Neural progenitor cell (in vitro differentiated cells): Measurements from ENCODE around the gene C16orf46. TPM values are rescaled to one million over a fixed set of nuclear protein-coding genes. Genes with fewer than 3 reads are reported as not detected.

ENCODE experiments used
- DNase-seq: peaks from one replicate; pipeline ENCODE4 v3.0.0-alpha.2; 2016; ENCODE audit warnings: low spot score
- H2AFZ ChIP-seq: fragments of 200-600 bp; sonication (generic); replicated peaks from 2 replicates; pipeline ENCODE4 v1.6.1; 2016; ENCODE audit warnings: antibody characterized with exemption
- H3F3A ChIP-seq: fragments of 200-600 bp; sonication (generic); 2 replicates; pipeline ENCODE4 v1.6.1; 2016; ENCODE audit warnings: antibody characterized with exemption, low read depth
- H3K27ac ChIP-seq: fragments of 200-600 bp; sonication (generic); 2 replicates; pipeline ENCODE4 v1.5.1; 2016; ENCODE audit warnings: mild to moderate bottlenecking
- H3K27me3 ChIP-seq: fragments of 200-600 bp; sonication (generic); 2 replicates; pipeline ENCODE4 v1.6.1; 2016; ENCODE audit warnings: mild to moderate bottlenecking, moderate library complexity
- H3K36me3 ChIP-seq: fragments of 200-600 bp; sonication (generic); 2 replicates; pipeline ENCODE4 v1.5.1; 2016
- H3K4me1 ChIP-seq: fragments of 200-600 bp; sonication (generic); 2 replicates; pipeline ENCODE4 v1.6.1; 2016; ENCODE audit warnings: mixed run types
- H3K4me2 ChIP-seq: fragments of 200-600 bp; sonication (generic); 2 replicates; pipeline ENCODE4 v1.6.1; 2016
- H3K4me3 ChIP-seq: fragments of 200-600 bp; sonication (generic); 2 replicates; pipeline ENCODE4 v1.5.1; 2016
- H3K79me2 ChIP-seq: fragments of 200-600 bp; sonication (generic); 2 replicates; pipeline ENCODE4 v1.6.1; 2016; ENCODE audit warnings: low read depth
- H3K9ac ChIP-seq: fragments of 200-600 bp; sonication (generic); 2 replicates; pipeline ENCODE4 v1.6.1; 2016
- H3K9me3 ChIP-seq: fragments of 200-600 bp; sonication (generic); 2 replicates; pipeline ENCODE4 v1.5.1; 2016; ENCODE audit warnings: low read depth
- H4K20me1 ChIP-seq: fragments of 200-600 bp; sonication (generic); 2 replicates; pipeline ENCODE4 v1.6.1; 2016; ENCODE audit warnings: low read depth
- H3K27ac Mint-ChIP-seq: 3 replicates; pipeline ENCODE4 v1.8.0; 2021; ENCODE audit warnings: mixed read lengths
- H3K27me3 Mint-ChIP-seq: 2 replicates; pipeline ENCODE4 v1.8.0; 2022; ENCODE audit warnings: low read depth, mild to moderate bottlenecking, inconsistent platforms, moderate library complexity, mixed read lengths; ENCODE audit not compliant: insufficient read depth
- H3K36me3 Mint-ChIP-seq: 3 replicates; pipeline ENCODE4 v1.8.0; 2021; ENCODE audit warnings: mixed read lengths
- H3K4me1 Mint-ChIP-seq: 3 replicates; pipeline ENCODE4 v1.8.0; 2021; ENCODE audit warnings: mixed read lengths
- H3K4me3 Mint-ChIP-seq: 3 replicates; pipeline ENCODE4 v1.8.0; 2021; ENCODE audit warnings: mild to moderate bottlenecking, moderate library complexity, mixed read lengths
- H3K9me3 Mint-ChIP-seq: 3 replicates; pipeline ENCODE4 v1.8.0; 2020; ENCODE audit warnings: mixed read lengths
- CTCF ChIP-seq: fragments of 200-600 bp; sonication (generic); IDR thresholded peaks from 2 replicates; pipeline ENCODE4 v1.5.1; 2017; ENCODE audit warnings: antibody characterized with exemption, mild to moderate bottlenecking
- EZH2 ChIP-seq: fragments of 200-600 bp; sonication (generic); IDR thresholded peaks from 2 replicates; pipeline ENCODE4 v1.6.1; 2017; ENCODE audit warnings: antibody characterized with exemption, mild to moderate bottlenecking, moderate library complexity
- EZH2phosphoT487 ChIP-seq: fragments of 200-600 bp; sonication (generic); IDR thresholded peaks from 2 replicates; pipeline ENCODE4 v1.6.1; 2017; ENCODE audit warnings: antibody characterized with exemption
- total RNA-seq: library from RNA; depleted of rRNA; stranded (reverse); fragments of >200 nt; gene quantifications from 2 replicates; pipeline ENCODE4 v1.2.3, GENCODE V29; 2015; ENCODE audit warnings: low replicate concordance

C16orf46 gene
- total RNA-seq, 1 donor from 2014 or later = 1.7 TPM

- Histone ChIP-seq H3K4me3 (no peak overlapping the region), H3K36me3 (no peaks in the 10 kb centered on the region), H4K20me1 (no peaks in the 10 kb centered on the region), H3F3A (no peaks in the 10 kb centered on the region), H2AFZ (no peak overlapping the region), H3K27me3 (no peaks in the 10 kb centered on the region), H3K4me2 (no peak overlapping the region), H3K79me2 (no peaks in the 10 kb centered on the region), H3K9me3 (no peaks in the 10 kb centered on the region), H3K27ac (no peak overlapping the region), H3K4me1 (no peaks in the 10 kb centered on the region), H3K9ac (no peak overlapping the region)
- Mint-ChIP-seq H3K4me1 (peaks cover 4% of the 10 kb centered on the region), H3K9me3 (no peaks in the 10 kb centered on the region), H3K27ac (no peak overlapping the region), H3K27me3 (peaks cover 2% of the 10 kb centered on the region), H3K4me3 (no peak overlapping the region), H3K36me3 (no peaks in the 10 kb centered on the region)
- no peak for TF ChIP-seq EZH2
- no peak for TF ChIP-seq EZH2phosphoT487
- TF ChIP-seq CTCF = no peak
- no peak for DNase-seq
These were observed 24.7 kb upstream of the C16orf46 start for GRCh38 chr16:81101702-81102101.

- no peak overlapping the region for H3K27ac ChIP-seq
- H3F3A ChIP-seq = peaks cover 4% of the 10 kb centered on the region
- H3K4me3 ChIP-seq = no peak overlapping the region
- Mint-ChIP-seq H3K4me3 (no peak overlapping the region), H3K27ac (no peak overlapping the region), H3K27me3 (no peaks in the 10 kb centered on the region), H3K9me3 (no peaks in the 10 kb centered on the region), H3K36me3 (no peaks in the 10 kb centered on the region), H3K4me1 (peaks cover 7% of the 10 kb centered on the region)
- no peaks in the 10 kb centered on the region for H3K9me3 ChIP-seq
- H3K4me1 ChIP-seq = no peaks in the 10 kb centered on the region
- H4K20me1 ChIP-seq = peaks cover under 1% of the 10 kb centered on the region
- H3K9ac ChIP-seq = no peak overlapping the region
- peaks cover 3% of the 10 kb centered on the region for H3K79me2 ChIP-seq
- DNase-seq = no peak
- H3K27me3 ChIP-seq = no peaks in the 10 kb centered on the region
- no peak for TF ChIP-seq CTCF
- TF ChIP-seq EZH2 = no peak
- TF ChIP-seq EZH2phosphoT487 = no peak
- H3K4me2 ChIP-seq = no peak overlapping the region
- H3K36me3 ChIP-seq = no peaks in the 10 kb centered on the region
- H2AFZ ChIP-seq = no peak overlapping the region
These were observed 22.9 kb upstream of the C16orf46 start for GRCh38 chr16:81099958-81100357.

- Mint-ChIP-seq H3K36me3 (no peaks in the 10 kb centered on the region), H3K27me3 (no peaks in the 10 kb centered on the region), H3K9me3 (no peaks in the 10 kb centered on the region), H3K4me3 (peak overlapping the region; percentile 84), H3K27ac (no peak overlapping the region), H3K4me1 (peaks cover 14% of the 10 kb centered on the region)
- no peak for TF ChIP-seq EZH2phosphoT487
- TF ChIP-seq EZH2 = no peak
- TF ChIP-seq CTCF = no peak
- Histone ChIP-seq H3K27me3 (no peaks in the 10 kb centered on the region), H4K20me1 (peaks cover 19% of the 10 kb centered on the region), H3K4me3 (no peak overlapping the region), H3K79me2 (peaks cover 30% of the 10 kb centered on the region), H3K36me3 (no peaks in the 10 kb centered on the region), H3K4me2 (no peak overlapping the region), H3K9ac (no peak overlapping the region), H3K9me3 (no peaks in the 10 kb centered on the region), H3K27ac (no peak overlapping the region), H3K4me1 (no peaks in the 10 kb centered on the region), H2AFZ (no peak overlapping the region), H3F3A (peaks cover 4% of the 10 kb centered on the region)
- DNase-seq = no peak
These were observed 20.2 kb upstream of the C16orf46 start for GRCh38 chr16:81097230-81097629.
